Liver (tissue), 9 donors: ENCODE measurements around the gene DLX6. TPM values are rescaled to one million over a fixed set of nuclear protein-coding genes. Genes with fewer than 3 reads are reported as not detected.

Experiments
- DNase-seq: peaks from one replicate; pipeline ENCODE4 v3.0.0-alpha.2; 2017; ENCODE audit warnings: low spot score
- H3K27ac ChIP-seq, 2 donors: one replicate each; pipeline ENCODE4 v1.7.0; 2013; ENCODE audit warnings: inconsistent platforms in 2 of 2, low read length in 2 of 2, control low read depth in 1 of 2, low read depth in 1 of 2, mild to moderate bottlenecking in 1 of 2
- H3K27me3 ChIP-seq, 4 donors: one replicate each; pipeline versions ENCODE4 v1.6.1 to v1.7.0; 2013; ENCODE audit warnings: low read length in 3 of 4, inconsistent platforms in 1 of 4, mild to moderate bottlenecking in 1 of 4, moderate library complexity in 1 of 4; ENCODE audit not compliant: control insufficient read depth in 4 of 4, insufficient read depth in 4 of 4
- H3K36me3 ChIP-seq, 4 donors: one replicate each; pipeline versions ENCODE4 v1.6.1 to v1.7.0; 2013; ENCODE audit warnings: low read length in 3 of 4, mild to moderate bottlenecking in 3 of 4, low read depth in 1 of 4, moderate library complexity in 1 of 4; ENCODE audit not compliant: control insufficient read depth in 4 of 4, insufficient read depth in 3 of 4
- H3K4me1 ChIP-seq, 4 donors: one replicate each; pipeline versions ENCODE4 v1.6.1 to v1.7.0; 2013; ENCODE audit warnings: low read length in 3 of 4, mild to moderate bottlenecking in 3 of 4, moderate library complexity in 1 of 4; ENCODE audit not compliant: control insufficient read depth in 4 of 4, insufficient read depth in 4 of 4
- H3K4me3 ChIP-seq, 3 donors: one replicate each; pipeline versions ENCODE4 v1.6.1 to v1.7.0; 2013; ENCODE audit warnings: low read length in 3 of 3, control low read depth in 1 of 3, low read depth in 1 of 3, mild to moderate bottlenecking in 1 of 3
- H3K9ac ChIP-seq, 2 donors: one replicate each; pipeline ENCODE4 v1.7.0; 2013; ENCODE audit warnings: low read length in 2 of 2, mild to moderate bottlenecking in 2 of 2, moderate library complexity in 2 of 2, control low read depth in 1 of 2, low read depth in 1 of 2
- H3K9me3 ChIP-seq, 4 donors: one replicate each; pipeline versions ENCODE4 v1.6.1 to v1.7.0; 2013; ENCODE audit warnings: low read length in 3 of 4; ENCODE audit not compliant: control insufficient read depth in 4 of 4
- ATF3 ChIP-seq: IDR thresholded peaks from 2 replicates; pipeline ENCODE4 v1.6.1; 2016; ENCODE audit warnings: antibody characterized with exemption
- CTCF ChIP-seq: fragments of 150-350 bp; IDR thresholded peaks from 2 replicates; pipeline ENCODE4 v1.5.1; 2017; ENCODE audit warnings: improper control_type of control experiment, low read depth, low read length; ENCODE audit not compliant: missing input control
- EGR1 ChIP-seq, 2 donors: IDR thresholded peaks; 2 replicates each; pipeline ENCODE4 v1.6.1; 2016 to 2018; ENCODE audit warnings: antibody characterized with exemption in 2 of 2, low read depth in 2 of 2
- GABPA ChIP-seq, 2 donors: IDR thresholded peaks in 1 of 2; conservative IDR thresholded peaks in 1 of 2; 2 replicates each; pipeline ENCODE4 v1.6.1; 2016; ENCODE audit warnings: antibody characterized with exemption in 2 of 2, mild to moderate bottlenecking in 1 of 2, moderate library complexity in 1 of 2
- HNF4A ChIP-seq, 2 donors: conservative IDR thresholded peaks; 2 replicates each; pipeline ENCODE4 v1.6.1; 2016; ENCODE audit warnings: antibody characterized with exemption in 2 of 2, mild to moderate bottlenecking in 2 of 2
- HNF4G ChIP-seq: IDR thresholded peaks from 2 replicates; pipeline ENCODE4 v1.6.1; 2016; ENCODE audit warnings: antibody characterized with exemption
- JUND ChIP-seq, 2 donors: IDR thresholded peaks; 2 replicates each; pipeline ENCODE4 v1.6.1; 2016; ENCODE audit warnings: antibody characterized with exemption in 2 of 2
- NR2F2 ChIP-seq: IDR thresholded peaks from 2 replicates; pipeline ENCODE4 v1.6.1; 2016; ENCODE audit warnings: antibody characterized with exemption
- RAD21 ChIP-seq, 2 donors: IDR thresholded peaks; 2 replicates each; pipeline ENCODE4 v1.6.1; 2016; ENCODE audit warnings: antibody characterized with exemption in 2 of 2, mild to moderate bottlenecking in 2 of 2
- REST ChIP-seq: IDR thresholded peaks from 2 replicates; pipeline ENCODE4 v1.6.1; 2016; ENCODE audit warnings: antibody characterized with exemption, mild to moderate bottlenecking
- RXRA ChIP-seq, 2 donors: IDR thresholded peaks; 2 replicates each; pipeline ENCODE4 v1.6.1; 2017 to 2018; ENCODE audit warnings: antibody characterized with exemption in 2 of 2, mild to moderate bottlenecking in 1 of 2
- SP1 ChIP-seq: IDR thresholded peaks from 2 replicates; pipeline ENCODE4 v1.6.1; 2018; ENCODE audit warnings: antibody characterized with exemption, mild to moderate bottlenecking
- YY1 ChIP-seq: IDR thresholded peaks from 2 replicates; pipeline ENCODE4 v1.6.1; 2016; ENCODE audit warnings: antibody characterized with exemption, mild to moderate bottlenecking
- ZBTB33 ChIP-seq: IDR thresholded peaks from 2 replicates; pipeline ENCODE4 v1.6.1; 2016; ENCODE audit warnings: antibody characterized with exemption
- WGBS: extraction: QIAGEN DNeasy Blood & Tissue Kit; methylation state at CpG from one replicate; pipeline ENCODE4 v1.1.7; 2013; 5-methylcytosine and 5-hydroxymethylcytosine counted together
- polyA plus RNA-seq, 2 donors: library from polyadenylated mRNA; stranded (reverse) in 1 of 2; unstranded in 1 of 2; fragments of 200-250 nt in 1 of 2; fragments of >200 nt in 1 of 2; fragmentation: Nextera tagmentation in 1 of 2; extraction: Ambion mirVana in 1 of 2; gene quantifications; one replicate each; pipeline versions ENCODE4 v1.2.1 to v1.2.3, GENCODE V29; 2013 to 2015
- total RNA-seq, 2 donors: library from RNA; depleted of rRNA; stranded (reverse); fragments of >200 nt; gene quantifications; one replicate each; pipeline ENCODE4 v1.2.3, GENCODE V29; 2014
- donor health status: healthy.
- donor health status: healthy.
- donor health status: healthy.
- donor health status: healthy.
- donor health status: healthy.

DLX6 gene
- total and polyA plus RNA-seq, 4 donors, result not detected

GRCh38 chr7:97019710-97020225, 14.4 kb downstream of the DLX6 start:
- TF ChIP-seq YY1 (no peak), EGR1 (IDR thresholded peaks at IDR 0.05; ENCODE audit: low read depth in 2 of 2) (no peak), JUND (IDR thresholded peaks at IDR 0.05) (no peak), RAD21 (IDR thresholded peaks at IDR 0.05) (no peak), NR2F2 (no peak), GABPA (IDR thresholded peaks at IDR 0.05 in 1 of 2, conservative IDR thresholded peaks at IDR 0.05 in 1 of 2) (no peak), RXRA (IDR thresholded peaks at IDR 0.05) (no peak), HNF4G (no peak), ZBTB33 (no peak), SP1 (no peak), HNF4A (conservative IDR thresholded peaks at IDR 0.05) (no peak), CTCF (no peak), REST (no peak), ATF3 (no peak)
- H3K36me3 ChIP-seq, result no peaks in the 10 kb centered on the region
- no peak for DNase-seq
- peaks cover 12 to 41% (median 24%) of the 10 kb centered on the region in 4 donors for H3K4me1 ChIP-seq
- H3K27ac ChIP-seq, result no peak overlapping the region
- peaks cover 0 to 8% (median 1%) of the 10 kb centered on the region in 4 donors for H3K9me3 ChIP-seq
- H3K27me3 ChIP-seq, result peaks cover 3 to 49% (median 21%) of the 10 kb centered on the region in 4 donors
- H3K4me3 ChIP-seq, result no peak overlapping the region
- WGBS, result 14% methylated on average over 5 of the region's 5 CpGs
- H3K9ac ChIP-seq, result no peak overlapping the region

GRCh38 chr7:97020601-97020995, 15.2 kb downstream of the DLX6 start:
- H3K36me3 ChIP-seq, result no peaks in the 10 kb centered on the region
- DNase-seq, result no peak
- peaks cover 12 to 41% (median 24%) of the 10 kb centered on the region in 4 donors for H3K4me1 ChIP-seq
- H3K9ac ChIP-seq, result no peak overlapping the region
- 15% methylated on average over 17 of the region's 17 CpGs for WGBS
- H3K27ac ChIP-seq, result no peak overlapping the region
- peaks cover 3 to 47% (median 20%) of the 10 kb centered on the region in 4 donors for H3K27me3 ChIP-seq
- peaks cover 0 to 8% (median 1%) of the 10 kb centered on the region in 4 donors for H3K9me3 ChIP-seq
- no peak overlapping the region for H3K4me3 ChIP-seq
- TF ChIP-seq CTCF (no peak), ZBTB33 (no peak), HNF4A (conservative IDR thresholded peaks at IDR 0.05) (no peak), ATF3 (no peak), GABPA (IDR thresholded peaks at IDR 0.05 in 1 of 2, conservative IDR thresholded peaks at IDR 0.05 in 1 of 2) (no peak), REST (no peak)
